NOMO-1 treated with dmso at 0.1 percent for 144 hours (cell line): ENCODE results near the gene ALDH5A1.

ENCODE experiments used
- DNase-seq: peaks from one replicate; lab custom pipeline; 2025; ENCODE audit not compliant: unreplicated experiment; lab: John Stamatoyannopoulos, UW

The ALDH5A1 gene

DNA sequence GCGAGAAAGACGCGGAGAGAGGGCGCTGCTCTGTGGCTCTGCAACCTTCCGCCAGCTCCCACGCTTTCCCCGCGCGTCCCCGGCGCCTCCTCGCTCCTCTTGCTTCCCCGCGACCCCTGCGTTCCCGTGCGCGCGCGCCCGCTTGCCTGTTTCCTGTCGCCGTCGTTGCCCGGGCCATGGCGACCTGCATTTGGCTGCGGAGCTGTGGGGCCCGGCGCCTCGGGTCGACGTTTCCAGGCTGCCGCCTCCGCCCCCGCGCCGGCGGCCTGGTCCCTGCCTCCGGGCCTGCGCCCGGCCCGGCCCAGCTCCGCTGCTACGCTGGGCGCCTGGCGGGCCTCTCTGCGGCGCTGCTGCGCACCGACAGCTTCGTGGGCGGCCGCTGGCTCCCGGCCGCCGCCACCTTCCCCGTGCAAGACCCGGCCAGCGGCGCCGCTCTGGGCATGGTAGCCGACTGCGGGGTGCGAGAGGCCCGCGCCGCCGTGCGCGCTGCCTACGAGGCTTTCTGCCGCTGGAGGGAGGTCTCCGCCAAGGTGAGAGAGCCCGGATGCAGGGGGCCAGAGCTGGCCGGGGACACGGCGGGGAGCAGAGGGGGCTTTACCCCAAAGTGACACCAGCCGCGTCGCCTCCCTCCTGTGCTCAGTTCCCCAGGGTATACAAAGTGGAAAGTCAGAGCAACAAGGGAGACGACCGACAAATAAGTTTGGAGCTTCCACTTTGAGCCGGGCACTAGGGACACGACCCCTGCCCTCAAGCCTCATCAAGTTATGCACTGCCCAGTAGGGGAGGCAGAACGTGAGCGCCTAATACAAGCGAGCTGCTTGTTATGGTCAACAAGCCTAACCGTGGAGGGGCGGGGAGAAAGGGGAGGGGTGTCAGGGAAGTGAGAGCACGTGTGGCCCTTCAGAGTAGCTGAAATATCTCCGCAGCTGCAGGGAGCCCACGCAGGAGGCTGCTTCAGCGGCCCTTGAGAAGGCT, at the start of gene ALDH5A1:
ALDH5A1 (plus strand) TSS at position 149 of the 975 bp plus-strand sequence; CDS start at position 177, 28 bp downstream.
- peak; percentile 71 for DNase-seq

DNA sequence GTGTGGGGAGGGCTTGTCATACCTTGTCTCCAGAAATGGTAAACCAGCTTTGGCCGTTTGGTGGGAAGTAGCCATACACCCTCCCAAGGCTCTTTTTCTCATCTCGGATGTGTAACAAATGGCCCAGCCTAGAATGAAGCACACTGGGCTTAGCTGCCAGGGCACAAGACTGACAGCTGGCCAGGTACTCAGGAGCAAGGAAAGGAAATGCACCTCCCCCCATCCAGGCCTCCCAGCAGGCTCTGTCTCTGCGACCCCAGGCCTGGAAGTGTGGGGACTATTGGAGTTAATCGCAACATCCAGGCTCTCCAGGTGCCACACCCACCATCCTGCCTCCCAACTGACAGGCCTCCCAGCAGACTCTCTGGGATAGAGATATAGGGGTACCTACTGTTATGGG, 49.1 kb upstream of the ALDH5A1 start:
- DNase-seq, result no peak

DNA sequence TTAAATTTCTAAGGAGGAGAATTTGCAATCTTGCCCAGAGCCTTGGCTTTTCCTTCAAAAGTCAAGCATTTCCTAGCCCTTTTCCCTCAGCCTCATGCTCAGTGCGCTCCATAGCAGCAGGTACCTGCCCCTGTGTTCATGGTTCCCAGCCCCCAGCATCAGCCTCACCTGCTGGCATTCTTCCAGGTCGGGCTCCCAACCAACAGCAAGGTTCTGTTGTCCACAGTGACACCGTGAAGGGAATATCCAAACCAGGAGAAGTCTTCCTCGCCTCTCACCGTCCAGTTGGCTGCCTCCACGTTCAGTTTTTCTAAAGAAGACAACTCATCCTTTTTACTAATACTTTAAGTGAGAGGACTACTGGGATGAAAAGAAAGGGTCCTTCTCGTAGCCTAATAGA, 48.1 kb upstream of the ALDH5A1 start:
- DNase-seq, result no peak

DNA sequence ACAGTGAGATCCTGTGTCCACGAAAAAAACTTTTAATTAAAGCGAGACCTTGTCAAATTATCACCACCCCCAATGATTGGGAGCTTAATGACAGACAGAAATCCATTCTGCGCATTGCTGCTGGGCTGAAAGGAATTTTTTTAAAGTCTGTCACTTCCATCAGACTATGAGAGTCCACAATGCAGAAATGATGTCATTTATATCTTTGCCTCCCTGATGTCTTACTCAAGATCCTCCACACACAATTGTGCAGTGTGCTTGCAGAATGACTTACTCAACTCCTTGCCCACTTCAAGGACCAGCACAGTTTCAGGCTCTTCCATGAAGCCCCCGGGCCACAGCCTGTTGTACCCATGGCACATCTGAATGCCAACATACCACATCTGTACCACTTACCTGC, 46.4 kb upstream of the ALDH5A1 start:
- no peak for DNase-seq

DNA sequence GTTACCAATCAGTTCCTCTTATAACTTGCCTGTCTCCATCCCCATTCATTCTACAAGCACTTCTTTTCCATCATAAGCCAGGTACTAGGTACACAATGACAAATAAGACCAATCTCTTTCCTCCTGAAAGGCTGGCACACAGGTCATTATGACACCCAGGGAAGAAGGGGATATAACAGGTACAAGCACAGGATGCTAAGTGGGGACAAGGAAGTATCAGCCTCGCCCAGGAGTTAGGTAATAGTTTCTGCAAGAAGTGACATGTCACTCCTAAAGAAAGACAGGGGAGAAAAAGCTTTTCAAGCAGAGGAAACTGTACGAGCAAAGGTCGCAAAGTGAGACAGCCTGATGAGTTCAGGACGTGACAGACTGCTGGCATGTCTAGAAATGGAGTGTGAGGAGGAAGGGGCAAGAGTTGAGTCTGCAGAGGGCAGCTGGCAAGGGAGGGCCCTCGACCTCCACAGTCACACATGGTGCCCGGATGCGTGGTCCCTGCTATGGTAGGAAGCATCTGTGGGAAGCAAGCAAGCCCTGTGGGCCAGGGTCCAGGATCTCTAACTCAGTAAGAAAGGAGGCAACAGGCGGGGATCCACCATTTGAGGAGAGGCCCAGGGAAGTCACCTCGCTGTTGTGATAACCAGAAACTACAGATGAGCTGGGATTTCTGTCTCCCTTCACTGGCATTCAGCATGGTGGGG, 45.8 kb upstream of the ALDH5A1 start:
- no peak for DNase-seq

DNA sequence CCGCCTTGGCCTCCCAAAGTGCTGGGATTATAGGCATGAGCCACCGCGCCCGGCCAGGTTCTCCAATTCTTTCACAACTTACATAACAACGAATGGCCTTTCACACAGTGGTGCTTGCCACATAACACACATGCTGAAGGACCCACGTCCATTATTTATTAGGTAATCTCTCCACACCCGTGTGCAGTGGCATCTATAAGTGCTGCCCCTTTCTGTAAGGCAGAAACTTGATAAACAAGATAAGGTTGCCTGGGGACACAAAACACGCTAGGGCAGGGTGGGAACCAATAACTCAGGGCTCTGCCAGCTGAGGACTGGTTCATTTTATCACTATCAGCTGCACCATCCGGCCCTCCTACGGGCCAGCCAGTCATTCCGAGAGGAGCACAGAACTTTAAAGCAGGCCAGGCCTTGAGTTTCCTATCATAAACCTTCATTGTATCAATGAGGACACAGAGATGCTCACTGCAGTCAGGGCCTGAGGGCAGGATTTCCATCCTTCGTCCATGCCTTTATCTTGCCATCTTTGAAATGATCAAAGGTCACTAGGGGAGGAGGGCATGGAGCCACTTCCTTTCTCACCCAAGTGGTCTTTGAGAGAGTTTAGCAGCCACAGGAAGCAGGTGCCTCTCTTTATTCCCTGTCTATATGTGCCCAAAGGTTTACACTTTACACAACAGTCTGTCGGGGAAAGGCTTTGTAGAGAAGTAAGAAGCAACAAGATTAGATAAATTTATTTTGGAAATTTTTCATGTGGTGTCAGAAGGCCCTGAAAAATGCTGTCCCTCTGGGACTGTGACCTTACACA, 43.0 kb upstream of the ALDH5A1 start:
- DNase-seq, result no peak

DNA sequence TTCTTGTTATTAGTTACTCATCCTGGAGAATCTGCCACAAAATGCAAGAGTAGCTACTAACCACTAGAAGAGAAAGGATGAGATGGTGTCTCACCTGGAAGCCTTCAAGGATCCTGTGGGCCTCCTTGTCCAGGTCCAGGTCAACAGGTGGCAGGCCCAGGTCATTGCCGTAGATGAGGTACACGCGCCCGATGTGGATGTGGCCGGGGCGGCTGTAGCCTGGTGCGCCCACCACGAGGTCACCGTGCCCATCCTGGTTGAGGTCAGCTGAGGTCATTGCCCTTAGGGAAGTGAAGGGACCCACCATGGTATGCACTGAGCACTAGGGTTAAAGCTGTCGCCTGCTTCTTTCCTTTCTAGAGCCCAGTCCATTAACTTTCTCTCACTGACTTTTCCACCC, 40.8 kb upstream of the ALDH5A1 start:
- DNase-seq, result no peak

DNA sequence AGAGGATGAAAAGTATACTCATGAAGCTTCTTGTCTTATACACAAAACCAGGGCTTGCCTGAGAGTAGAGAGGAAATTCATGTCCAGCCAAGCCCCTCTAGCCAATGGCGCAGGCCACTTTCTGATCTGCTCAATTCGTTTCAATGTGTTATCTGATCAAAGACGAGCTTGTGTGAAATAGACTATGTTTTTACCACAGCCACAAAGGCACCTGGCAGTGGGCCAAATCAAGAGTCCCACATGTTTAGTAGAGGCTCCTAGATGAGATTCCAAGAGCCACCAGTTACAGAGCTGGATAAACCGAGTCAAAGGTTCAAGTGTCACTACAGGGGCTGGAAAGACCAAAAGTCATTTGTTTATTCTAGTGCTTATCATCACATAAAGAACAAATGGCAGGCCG, 40.3 kb upstream of the ALDH5A1 start:
- DNase-seq, result no peak

DNA sequence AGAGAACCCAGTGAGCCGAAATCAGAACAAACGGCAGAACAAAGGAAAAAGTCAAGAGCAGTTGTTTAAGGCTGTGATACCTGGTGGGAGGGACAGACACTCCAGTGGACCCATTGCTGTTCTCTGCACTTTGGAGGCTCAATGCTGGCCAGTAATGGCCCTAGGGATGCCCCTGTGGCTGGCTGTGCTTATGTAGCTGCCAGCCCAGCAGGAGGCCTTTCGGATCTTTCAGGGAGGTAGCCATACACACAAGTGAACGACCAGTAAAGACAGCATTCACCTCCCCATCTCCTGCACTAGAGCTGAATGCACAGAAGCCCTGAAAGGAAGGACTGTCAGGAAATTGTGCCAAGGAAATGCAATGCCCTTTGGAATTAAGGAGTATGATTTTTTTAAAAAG, 39.7 kb upstream of the ALDH5A1 start:
- DNase-seq, result no peak

DNA sequence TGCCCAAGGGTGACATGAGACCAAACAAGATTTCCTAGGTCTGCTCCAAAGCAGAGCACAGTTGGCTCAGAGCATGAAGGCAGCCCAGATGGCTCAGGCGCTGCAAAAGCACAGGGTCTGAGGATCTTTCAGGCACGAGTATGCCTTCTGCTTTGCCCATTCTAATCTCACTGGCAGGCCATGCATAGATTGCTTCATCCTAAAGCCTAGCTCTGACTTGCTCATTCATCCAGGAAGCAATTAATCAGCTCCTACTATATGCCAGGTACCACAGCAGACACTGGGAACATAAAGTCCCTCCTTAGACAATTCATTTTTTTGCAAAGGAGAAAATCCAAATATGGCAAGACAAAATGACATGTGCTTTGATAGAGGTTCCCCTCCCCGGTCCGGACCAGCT, 36.6 kb upstream of the ALDH5A1 start:
- DNase-seq, result peak; percentile 7

DNA sequence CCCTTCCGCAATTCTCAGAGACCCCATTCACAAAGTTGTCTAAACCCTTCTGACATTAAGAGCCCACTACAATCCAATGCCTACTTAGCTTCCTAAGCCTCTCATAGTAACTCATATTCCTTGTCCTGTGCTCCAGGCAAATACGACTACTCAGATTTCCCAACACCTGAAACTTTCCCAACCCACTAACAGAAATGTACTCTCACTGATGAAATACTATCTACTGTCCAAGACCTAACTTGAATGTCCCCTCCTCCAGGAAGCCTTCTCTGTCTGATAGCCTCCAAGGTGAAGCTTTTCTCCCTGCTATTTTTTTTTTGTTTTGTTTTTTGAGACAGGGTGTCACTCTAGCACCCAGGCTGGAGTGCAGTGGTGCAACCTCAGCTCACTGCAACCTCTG, 35.8 kb upstream of the ALDH5A1 start:
- no peak for DNase-seq

DNA sequence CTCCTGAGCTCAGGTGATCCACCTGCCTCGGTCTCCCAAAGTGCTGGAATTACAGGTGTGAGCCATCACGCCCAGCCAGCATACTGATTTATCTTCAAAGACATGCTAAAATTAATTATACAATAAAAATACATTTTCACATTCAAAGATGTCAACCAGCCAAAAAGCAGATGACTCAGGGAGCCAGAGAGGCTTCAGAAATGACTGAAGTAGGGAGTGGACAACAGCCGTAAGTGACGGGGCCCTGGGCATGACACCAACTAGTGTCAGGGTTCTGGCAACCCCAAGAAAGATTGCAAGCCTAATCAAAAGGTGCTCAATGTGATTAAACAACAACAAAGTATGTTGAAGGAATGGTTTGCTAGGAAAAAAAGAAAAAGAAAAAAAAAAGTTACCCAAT, 33.8 kb upstream of the ALDH5A1 start:
- no peak for DNase-seq

DNA sequence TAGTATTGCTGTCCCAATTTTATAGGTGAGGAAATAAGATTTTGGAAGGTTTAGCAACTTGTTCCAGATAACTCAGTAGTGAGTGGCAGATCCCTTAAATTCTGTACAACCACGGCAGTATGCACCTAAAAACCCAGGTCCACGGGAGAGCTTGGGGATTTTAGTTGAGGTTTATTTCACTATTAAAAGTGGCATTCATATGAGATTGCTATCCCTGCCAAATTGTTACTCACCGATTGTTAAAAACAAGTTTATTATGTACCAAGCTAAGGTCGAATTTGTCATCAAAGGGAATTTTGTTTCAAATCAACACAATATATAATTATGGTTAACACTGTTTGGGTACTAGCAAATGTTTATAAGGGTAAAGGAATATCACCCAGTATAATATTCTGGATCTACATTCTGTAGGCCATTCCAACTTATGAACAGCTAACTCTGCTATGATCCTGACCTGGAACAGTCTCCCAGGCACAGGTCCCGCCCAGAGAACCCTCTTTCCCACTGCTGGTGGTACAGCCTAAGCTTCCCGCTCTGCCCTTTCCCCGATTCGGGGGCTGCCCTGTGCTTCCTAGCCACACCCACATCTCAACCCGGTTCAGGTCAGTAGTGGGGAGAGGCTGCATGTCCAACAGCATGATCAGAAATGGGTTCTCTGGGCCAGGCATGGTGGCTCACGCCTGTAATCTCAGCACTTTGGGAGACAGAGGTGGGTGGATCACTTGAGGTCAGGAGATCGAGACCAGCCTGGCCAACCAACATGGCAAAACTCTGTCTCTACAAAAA, 30.3 kb upstream of the ALDH5A1 start:
- no peak for DNase-seq

DNA sequence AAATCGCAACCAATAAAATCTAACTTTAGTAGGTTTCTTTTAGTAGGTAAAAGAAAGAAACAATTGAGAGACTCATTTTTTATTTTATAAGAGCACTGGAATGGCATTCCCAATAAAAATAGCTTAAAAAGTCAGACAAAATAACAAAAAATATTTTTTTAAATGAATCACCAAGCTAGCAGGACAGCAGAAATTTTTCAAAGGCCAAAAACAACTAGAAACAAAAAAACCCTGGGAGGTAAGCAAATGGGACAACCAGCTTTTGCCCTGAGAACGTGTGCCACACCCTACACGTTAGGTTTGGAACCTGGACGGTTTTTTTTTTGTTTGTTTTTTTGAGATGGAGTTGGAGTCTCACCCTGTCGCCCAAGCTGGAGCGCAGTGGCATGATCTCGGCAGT, 25.0 kb upstream of the ALDH5A1 start:
- no peak for DNase-seq

DNA sequence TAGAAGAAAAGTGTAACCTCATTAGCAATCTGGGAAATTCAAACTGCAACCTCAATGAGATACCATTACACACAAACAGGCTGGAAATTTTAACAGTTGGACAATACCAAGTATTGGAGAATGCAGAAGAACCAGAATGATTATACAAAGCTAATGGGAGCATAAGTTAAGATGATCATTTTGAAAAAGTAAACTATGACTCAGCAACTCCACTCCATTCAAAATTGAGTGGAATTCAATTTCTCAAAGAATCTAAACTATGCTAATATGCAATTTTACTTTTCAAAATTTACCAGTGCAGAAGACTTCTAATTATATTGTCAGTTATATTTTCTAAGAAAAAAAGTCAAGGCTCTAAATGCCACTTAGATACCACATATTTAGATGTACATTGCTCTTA, 22.6 kb upstream of the ALDH5A1 start:
- DNase-seq, result no peak

DNA sequence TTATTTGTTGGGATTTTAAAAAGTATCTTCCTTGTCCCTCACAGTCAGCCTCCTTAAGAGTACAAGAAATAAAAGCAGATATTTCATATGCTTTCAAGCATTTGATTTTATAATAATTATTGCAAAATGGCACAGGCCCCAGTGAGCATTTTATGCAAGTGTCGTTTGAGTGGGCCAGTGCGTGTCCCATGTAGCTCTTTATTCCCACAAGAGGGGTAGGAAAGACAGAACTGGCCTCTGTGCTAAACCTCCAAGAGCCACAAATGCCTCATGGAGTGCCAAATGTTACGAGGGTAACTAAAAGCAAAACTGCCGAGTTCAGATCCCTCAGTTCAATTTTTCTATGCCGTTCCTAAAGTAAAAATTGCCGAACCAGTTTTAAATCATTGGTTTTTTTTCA, 18.1 kb upstream of the ALDH5A1 start:
- no peak for DNase-seq

DNA sequence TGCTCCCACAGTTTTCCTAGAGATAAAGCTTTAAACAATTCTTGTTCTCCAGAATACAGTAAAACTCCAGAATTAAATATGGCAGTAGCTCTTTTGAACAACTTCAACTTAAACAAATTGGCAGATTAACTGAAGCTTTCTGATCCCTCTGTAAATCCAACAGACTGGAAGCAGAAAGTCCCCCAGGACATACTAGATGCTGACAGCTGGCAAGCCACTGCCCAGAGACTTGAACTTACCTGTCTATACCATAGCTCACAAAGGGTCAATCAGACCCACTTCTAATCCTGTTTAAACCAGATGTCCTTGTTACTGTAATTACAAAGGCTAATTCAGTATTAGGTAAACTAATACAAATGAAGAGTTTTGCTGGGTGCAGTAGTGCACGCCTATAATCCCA, 17.7 kb upstream of the ALDH5A1 start:
- DNase-seq, result no peak

DNA sequence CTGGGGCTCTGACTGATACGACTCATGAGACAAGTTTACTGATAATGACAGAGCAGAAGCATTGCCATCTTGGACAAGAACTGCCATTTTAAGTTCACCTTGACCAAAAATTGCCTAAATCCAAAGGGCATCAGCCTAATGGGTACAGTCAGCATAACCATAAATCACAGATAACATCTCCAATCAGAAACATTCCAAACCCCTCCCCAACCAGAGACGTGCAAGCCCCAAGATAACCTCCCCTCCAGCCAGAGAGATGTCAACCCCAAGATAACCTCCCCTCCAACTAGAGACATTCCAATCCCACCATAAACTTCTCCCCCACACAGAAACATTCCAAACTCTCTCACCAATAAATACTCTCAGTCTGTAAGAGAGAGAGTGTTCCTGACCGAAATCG, 15.9 kb upstream of the ALDH5A1 start:
- DNase-seq, result no peak

DNA sequence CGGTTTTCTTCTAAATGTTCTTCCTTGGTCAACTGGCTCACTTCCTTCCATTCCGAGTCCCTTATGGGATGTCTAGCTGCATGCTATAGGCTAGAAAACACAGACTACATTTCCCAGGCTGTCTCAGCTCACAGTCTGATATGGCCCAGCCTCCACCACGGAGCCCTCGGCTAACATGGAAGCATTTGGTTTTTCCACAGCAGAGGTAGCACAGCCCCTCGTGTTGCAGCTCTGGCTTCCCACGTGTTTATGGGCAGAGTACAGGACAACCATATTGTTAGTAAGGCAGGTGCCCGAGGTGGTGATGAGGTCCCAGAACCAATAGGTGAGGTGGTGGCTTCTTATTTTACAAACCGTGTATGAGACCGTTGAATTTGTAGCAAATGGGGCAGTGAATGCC, 14.1 kb upstream of the ALDH5A1 start:
- no peak for DNase-seq

DNA sequence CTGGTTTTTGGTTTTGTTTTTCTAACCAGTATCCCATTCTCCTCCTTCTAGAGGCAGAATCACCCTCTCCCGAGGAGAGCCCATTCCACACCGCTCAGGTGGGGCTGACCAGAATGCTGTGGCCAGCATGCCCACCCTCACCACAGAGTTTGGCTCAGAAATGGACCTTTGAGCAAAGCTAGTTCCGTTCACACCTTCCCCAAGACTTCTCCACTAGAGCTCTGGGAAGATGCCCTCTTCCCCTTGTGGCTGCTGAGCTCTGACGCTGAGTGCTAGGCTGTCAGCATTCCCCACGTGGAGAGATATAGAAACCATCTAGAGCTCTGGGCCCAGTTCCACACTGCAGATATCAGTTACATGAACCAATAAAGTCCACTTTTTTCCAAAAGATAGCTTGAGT, 13.3 kb upstream of the ALDH5A1 start:
- no peak for DNase-seq
